Prostate gland (tissue), 2 donors: Measurements from ENCODE around the gene DCAF12.

Experiments used
- POLR2A ChIP-seq: fragments of 450-650 bp; IDR thresholded peaks from one replicate; pipeline ENCODE4 v1.6.1; 2016; ENCODE audit warnings: antibody characterized with exemption, mild to moderate bottlenecking
- TF ChIP-seq, protein P1 (sequence below), 4 experiments: fragments of 200-600 bp in 2 of 4; fragments of 450-650 bp in 2 of 4; sonication (generic) in 2 of 4; IDR thresholded peaks; 1 replicate in 3 of 4; 2 replicates in 1 of 4; pipeline ENCODE4 v1.5.1; 2016 to 2019; ENCODE audit warnings: antibody characterized with exemption in 4 of 4, mild to moderate bottlenecking in 2 of 4, moderate library complexity in 2 of 4

DNA sequence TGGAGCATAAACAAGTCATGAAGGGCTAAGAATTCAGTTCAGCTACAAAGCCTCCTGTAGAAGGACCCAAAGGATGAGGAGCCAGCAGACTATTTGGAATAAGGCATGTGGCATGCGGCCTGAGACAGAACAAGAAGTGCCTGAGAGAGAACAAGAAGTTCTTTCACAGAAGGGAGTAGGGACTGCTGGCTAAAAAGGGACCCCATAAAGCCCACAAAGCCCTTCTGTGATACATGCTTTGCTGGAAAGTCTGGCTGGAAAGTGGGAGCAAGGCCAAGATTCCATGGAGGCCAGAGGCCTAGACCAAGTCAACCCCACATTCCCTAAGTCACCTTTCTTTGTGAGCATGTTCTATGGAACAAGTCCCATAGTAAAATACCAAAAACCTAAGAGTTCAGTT lies 41.9 kb downstream of the DCAF12 start:
- TF ChIP-seq POLR2A = no peak
- TF ChIP-seq, protein P1, sequence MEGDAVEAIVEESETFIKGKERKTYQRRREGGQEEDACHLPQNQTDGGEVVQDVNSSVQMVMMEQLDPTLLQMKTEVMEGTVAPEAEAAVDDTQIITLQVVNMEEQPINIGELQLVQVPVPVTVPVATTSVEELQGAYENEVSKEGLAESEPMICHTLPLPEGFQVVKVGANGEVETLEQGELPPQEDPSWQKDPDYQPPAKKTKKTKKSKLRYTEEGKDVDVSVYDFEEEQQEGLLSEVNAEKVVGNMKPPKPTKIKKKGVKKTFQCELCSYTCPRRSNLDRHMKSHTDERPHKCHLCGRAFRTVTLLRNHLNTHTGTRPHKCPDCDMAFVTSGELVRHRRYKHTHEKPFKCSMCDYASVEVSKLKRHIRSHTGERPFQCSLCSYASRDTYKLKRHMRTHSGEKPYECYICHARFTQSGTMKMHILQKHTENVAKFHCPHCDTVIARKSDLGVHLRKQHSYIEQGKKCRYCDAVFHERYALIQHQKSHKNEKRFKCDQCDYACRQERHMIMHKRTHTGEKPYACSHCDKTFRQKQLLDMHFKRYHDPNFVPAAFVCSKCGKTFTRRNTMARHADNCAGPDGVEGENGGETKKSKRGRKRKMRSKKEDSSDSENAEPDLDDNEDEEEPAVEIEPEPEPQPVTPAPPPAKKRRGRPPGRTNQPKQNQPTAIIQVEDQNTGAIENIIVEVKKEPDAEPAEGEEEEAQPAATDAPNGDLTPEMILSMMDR (IDR thresholded peaks at IDR 0.05) = no peak
